Measurements from ENCODE around the gene CYFIP1. TPM values are rescaled to one million over a fixed set of nuclear protein-coding genes. Genes with fewer than 3 reads are reported as not detected.
A peak's percentile ranks its signal among the peaks of the same experiment; 100 is the strongest.

Gene CYFIP1
- polyA plus RNA-seq, 3 donors = 47.1 to 85.5 (median 63.8) TPM

GRCh38 chr15:22942306-22942855 lies 37.8 kb downstream of the CYFIP1 start:
- no peaks in the 10 kb centered on the region for H3K27me3 ChIP-seq (ENCODE audit: control insufficient read depth in 2 of 2, insufficient read depth in 2 of 2, low read length in 2 of 2)
- H3K36me3 Mint-ChIP-seq = peaks cover 55 to 89% of the 10 kb centered on the region in 2 donors
- H3K9ac ChIP-seq (ENCODE audit: insufficient read depth, low read length, poor library complexity, severe bottlenecking) = no peak overlapping the region
- peaks cover under 1% of the 10 kb centered on the region for H3K79me2 ChIP-seq (ENCODE audit: insufficient read depth, low read length)
- no peak overlapping the region for H2AFZ ChIP-seq (ENCODE audit: insufficient read depth, low read depth, low read length, poor library complexity, severe bottlenecking)
- H3K36me3 ChIP-seq (replicated peaks in 1 of 2; ENCODE audit: control insufficient read depth in 1 of 2, insufficient read depth in 2 of 2, low read length in 2 of 2) = peaks cover 58 to 99% of the 10 kb centered on the region in 2 donors
- no peak overlapping the region for H3K27ac ChIP-seq (ENCODE audit: low read depth in 1 of 2, low read length in 2 of 2)
- no peak overlapping the region for H3K4me3 ChIP-seq (replicated peaks in 1 of 3; ENCODE audit: low read depth in 2 of 3, low read length in 3 of 3)
- no peak overlapping the region for H3K4me3 Mint-ChIP-seq
- H3K4me2 ChIP-seq (replicated peaks; ENCODE audit: extremely low read depth, low read length, poor library complexity, severe bottlenecking) = no peak overlapping the region
- no peaks in the 10 kb centered on the region for H3K9me3 ChIP-seq (replicated peaks in 1 of 2; ENCODE audit: control insufficient read depth in 1 of 2, insufficient read depth in 1 of 2, low read length in 2 of 2)
- DNase-seq = no peak
- no peaks in the 10 kb centered on the region for H3K9me3 Mint-ChIP-seq
- no peaks in the 10 kb centered on the region for H3K4me1 ChIP-seq (ENCODE audit: control insufficient read depth in 1 of 2, insufficient read depth in 2 of 2, low read length in 2 of 2)
- no peaks in the 10 kb centered on the region for H3K27me3 Mint-ChIP-seq (ENCODE audit: low read depth in 3 of 3)
- peak overlapping the region in 1 of 7 donors; percentile 20 for H3K27ac Mint-ChIP-seq
- peaks cover 52% of the 10 kb centered on the region for H4K20me1 ChIP-seq (ENCODE audit: insufficient read depth, low read length)
- H3K4me1 Mint-ChIP-seq = no peaks in the 10 kb centered on the region
- no peak for TF ChIP-seq CTCF (IDR thresholded peaks at IDR 0.05)
- 97% methylated on average over 24 of the region's 24 CpGs for WGBS (ENCODE audit: insufficient coverage)
- intact Hi-C loops (cut with micrococcal nuclease) = loop anchor here (10.0 kb wide), 1 partner anchor 58 kb away; no protein-coding TSS in a partner anchor

DNA sequence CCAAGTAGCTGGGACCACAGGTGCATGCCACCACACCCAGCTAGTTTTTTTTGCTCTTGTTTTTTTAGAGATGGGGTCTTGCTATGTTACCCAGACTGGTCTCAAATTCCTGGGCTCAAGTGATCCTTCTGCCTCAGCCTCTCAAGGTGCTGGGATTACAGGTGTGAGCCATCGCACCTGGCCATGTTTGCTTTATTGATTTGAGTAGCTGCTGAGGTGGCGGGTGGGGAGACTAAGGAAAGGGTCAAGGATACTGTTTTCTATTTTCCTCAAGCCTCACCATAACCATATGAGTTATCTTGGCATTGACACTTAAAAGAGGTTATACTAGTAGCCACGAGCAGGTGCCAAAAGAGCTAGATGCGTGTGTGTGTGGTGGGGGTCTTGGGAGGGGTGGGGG lies 39.0 kb downstream of the CYFIP1 start:
- Histone ChIP-seq H3K79me2 (ENCODE audit: insufficient read depth, low read length) (no peaks in the 10 kb centered on the region), H3K4me1 (ENCODE audit: control insufficient read depth in 1 of 2, insufficient read depth in 2 of 2, low read length in 2 of 2) (no peaks in the 10 kb centered on the region), H3K9me3 (replicated peaks in 1 of 2; ENCODE audit: control insufficient read depth in 1 of 2, insufficient read depth in 1 of 2, low read length in 2 of 2) (no peaks in the 10 kb centered on the region), H3K27me3 (ENCODE audit: control insufficient read depth in 2 of 2, insufficient read depth in 2 of 2, low read length in 2 of 2) (no peaks in the 10 kb centered on the region), H3K27ac (ENCODE audit: low read depth in 1 of 2, low read length in 2 of 2) (no peak overlapping the region), H3K4me2 (replicated peaks; ENCODE audit: extremely low read depth, low read length, poor library complexity, severe bottlenecking) (no peak overlapping the region), H3K9ac (ENCODE audit: insufficient read depth, low read length, poor library complexity, severe bottlenecking) (no peak overlapping the region), H3K36me3 (replicated peaks in 1 of 2; ENCODE audit: control insufficient read depth in 1 of 2, insufficient read depth in 2 of 2, low read length in 2 of 2) (peaks cover 68 to 99% of the 10 kb centered on the region in 2 donors), H2AFZ (ENCODE audit: insufficient read depth, low read depth, low read length, poor library complexity, severe bottlenecking) (no peak overlapping the region), H4K20me1 (ENCODE audit: insufficient read depth, low read length) (peaks cover 43% of the 10 kb centered on the region), H3K4me3 (replicated peaks in 1 of 3; ENCODE audit: low read depth in 2 of 3, low read length in 3 of 3) (no peak overlapping the region)
- Mint-ChIP-seq H3K36me3 (peaks cover 60 to 88% of the 10 kb centered on the region in 2 donors), H3K4me1 (peaks cover 5% of the 10 kb centered on the region), H3K9me3 (no peaks in the 10 kb centered on the region), H3K4me3 (no peak overlapping the region), H3K27ac (peak overlapping the region in 1 of 7 donors; percentile 31), H3K27me3 (ENCODE audit: low read depth in 3 of 3) (no peaks in the 10 kb centered on the region)
- 100% methylated on average over 2 of the region's 4 CpGs for WGBS (ENCODE audit: insufficient coverage)
- no peak for TF ChIP-seq CTCF (IDR thresholded peaks at IDR 0.05)
- intact Hi-C loops (cut with micrococcal nuclease) = loop anchor here (10.0 kb wide), 1 partner anchor 56 kb away; no protein-coding TSS in a partner anchor
- DNase-seq = no peak
